NCI-H69 (cell line): ENCODE data around the gene FBXO28.
"Not testable (repeated sequence)": the region's sequence is repeated elsewhere in the genome, so short reads cannot be mapped to it uniquely, and the experiment has no call there.

Source experiments
- DNase-seq: peaks from one replicate; lab custom pipeline; 2025; lab: John Stamatoyannopoulos, UW

FBXO28 gene

GRCh38 chr1:224189561-224189960, 75.7 kb downstream of the FBXO28 start:
- no peak for DNase-seq

- DNase-seq, result no peak
These were observed 78.3 kb downstream of the FBXO28 start for GRCh38 chr1:224192082-224192788.

GRCh38 chr1:224193319-224193966, 79.5 kb downstream of the FBXO28 start:
- DNase-seq, result no peak

- DNase-seq, result no peak
These were observed 83.1 kb downstream of the FBXO28 start for GRCh38 chr1:224196813-224197600.

- DNase-seq, result peak; percentile 79
These were observed 84.7 kb downstream of the FBXO28 start for GRCh38 chr1:224198572-224198971.

GRCh38 chr1:224199679-224200078, 85.8 kb downstream of the FBXO28 start:
- DNase-seq, result no peak

- no peak for DNase-seq
These were observed 87.5 kb downstream of the FBXO28 start for GRCh38 chr1:224201383-224201782.

- DNase-seq, result no peak
These were observed 87.9 kb downstream of the FBXO28 start for GRCh38 chr1:224201853-224202252.

- peak; percentile 60 for DNase-seq
These were observed 89.5 kb downstream of the FBXO28 start for GRCh38 chr1:224203243-224204016.

- peak; percentile 41 for DNase-seq
These were observed 91.5 kb downstream of the FBXO28 start for GRCh38 chr1:224205438-224205840.

GRCh38 chr1:224205931-224206538, 92.1 kb downstream of the FBXO28 start:
- DNase-seq, result not testable (repeated sequence)

GRCh38 chr1:224211206-224211962, 97.5 kb downstream of the FBXO28 start:
- DNase-seq, result peak; percentile 95
